IPS DF 4.7 (cell line): ENCODE data around the gene DLX2.

Experiments
- DNase-seq: peaks from one replicate; pipeline ENCODE4 v3.0.0-alpha.2; 2013; ENCODE audit warnings: low spot score; ENCODE audit errors: extremely low read depth

Gene DLX2

DNA sequence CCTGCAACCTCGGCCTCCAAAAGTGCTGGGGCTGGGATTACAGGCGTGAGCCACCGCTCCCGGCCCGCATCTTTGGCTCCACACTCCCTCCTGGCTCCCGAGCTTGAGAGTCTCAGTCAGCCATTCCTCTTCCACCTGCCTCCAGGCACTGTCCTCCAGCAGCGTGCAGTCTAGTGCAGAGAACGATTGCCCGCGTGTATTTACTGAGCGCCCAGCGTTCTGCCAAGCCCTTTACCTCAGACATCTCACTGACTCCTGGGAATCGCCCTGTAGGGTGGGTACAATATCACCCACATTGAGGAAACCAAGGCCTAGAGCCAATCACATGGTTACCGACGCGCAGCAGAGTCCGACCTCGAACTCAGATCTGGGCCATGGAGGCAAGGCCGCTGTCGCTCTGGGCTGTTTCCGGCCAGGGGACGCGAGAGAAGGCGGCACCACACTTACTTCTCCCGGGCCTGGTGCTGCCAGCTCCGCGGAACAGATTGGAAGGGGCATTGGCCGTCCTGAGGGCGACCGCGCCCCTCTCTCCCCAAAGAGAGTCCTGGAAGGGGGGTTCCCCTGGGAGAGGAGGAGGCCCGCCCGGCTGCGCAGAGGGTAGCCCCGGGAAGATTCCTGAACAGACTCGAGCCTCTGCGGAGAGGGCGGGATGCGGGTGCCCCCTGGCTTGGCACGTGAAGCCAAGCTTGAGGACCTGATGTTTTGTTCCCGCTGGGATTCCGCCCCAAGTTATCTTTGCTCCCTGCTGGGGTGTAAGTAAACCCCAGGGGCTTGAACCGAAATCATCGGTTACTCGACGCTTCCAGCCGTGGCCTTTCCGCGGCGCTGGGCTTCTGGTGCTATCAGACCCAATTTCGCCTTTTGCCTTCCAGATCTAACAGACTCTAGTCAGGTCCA lies 5.2 kb upstream of the DLX2 start:
- DNase-seq = no peak

DNA sequence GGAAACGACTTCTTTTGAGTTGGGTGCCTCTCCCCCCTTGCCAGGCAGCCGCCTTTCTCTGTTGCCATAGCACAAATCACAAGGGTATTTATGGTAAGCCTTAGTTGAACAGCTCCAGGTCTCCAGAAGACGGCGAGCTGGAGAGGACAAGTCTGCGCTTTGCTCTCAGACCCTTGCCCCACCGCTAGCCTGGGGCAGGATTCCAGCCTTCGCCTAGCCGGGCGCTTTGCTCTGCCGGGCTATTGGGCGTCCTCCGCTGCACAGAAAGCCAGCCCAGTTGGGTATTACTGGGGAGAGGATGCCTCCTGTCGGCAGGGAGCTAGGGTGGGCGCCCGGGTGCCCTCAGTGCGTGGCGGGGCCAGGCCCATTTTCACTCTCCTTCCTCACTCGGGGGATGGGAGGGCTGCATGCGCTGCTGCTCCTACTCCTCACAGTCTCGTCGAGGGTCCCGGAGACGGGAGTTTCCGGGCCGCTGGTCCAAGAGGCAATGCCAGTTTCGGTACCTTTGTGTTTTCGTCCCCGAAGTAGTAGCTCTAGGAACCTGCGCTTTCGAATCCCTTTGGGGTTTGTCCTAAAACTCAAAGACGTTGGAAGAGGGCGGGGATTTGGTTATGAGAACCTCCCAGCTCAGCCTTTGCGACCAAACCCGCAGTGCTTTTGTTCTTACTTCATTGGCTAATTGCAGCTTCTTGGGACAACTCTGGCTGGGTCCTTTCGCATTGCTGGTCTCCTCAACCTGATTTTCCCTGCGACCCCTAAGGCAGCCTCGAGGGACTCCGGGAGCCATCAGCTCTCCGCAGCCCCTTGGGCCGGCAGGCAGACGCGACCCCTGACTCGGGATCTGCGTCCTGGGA lies 3.6 kb upstream of the DLX2 start:
- no peak for DNase-seq

DNA sequence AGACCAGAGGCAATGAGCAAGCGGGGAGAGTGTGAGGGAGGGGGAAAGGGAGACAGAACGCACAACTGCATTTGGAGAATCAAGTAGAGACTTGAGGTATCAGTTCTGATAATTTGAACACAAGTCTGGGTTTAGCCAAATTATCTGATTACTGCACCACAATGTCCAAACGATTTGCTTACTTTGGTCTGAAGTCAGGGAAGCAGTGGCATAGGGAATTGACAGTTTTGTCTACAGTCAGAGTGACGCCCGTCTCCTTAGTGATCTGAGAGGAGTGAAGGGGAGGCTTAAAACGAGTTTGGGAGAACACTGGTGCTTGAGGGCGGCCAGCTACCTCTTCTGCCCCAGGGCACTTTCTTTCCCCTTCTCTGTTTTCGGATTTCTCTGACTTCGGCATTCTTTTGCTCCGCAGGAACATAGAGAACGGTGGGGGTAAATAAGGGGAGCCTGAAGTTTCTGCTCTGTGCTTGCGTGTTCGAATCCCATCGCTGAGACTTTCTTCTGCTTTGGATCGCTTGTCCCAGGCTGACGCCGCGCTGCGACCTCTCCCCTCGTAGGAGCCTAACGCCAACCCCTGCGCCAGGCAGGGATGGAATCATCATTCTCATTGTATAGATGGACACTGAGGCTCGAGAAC lies 2.9 kb upstream of the DLX2 start:
- DNase-seq = no peak

DNA sequence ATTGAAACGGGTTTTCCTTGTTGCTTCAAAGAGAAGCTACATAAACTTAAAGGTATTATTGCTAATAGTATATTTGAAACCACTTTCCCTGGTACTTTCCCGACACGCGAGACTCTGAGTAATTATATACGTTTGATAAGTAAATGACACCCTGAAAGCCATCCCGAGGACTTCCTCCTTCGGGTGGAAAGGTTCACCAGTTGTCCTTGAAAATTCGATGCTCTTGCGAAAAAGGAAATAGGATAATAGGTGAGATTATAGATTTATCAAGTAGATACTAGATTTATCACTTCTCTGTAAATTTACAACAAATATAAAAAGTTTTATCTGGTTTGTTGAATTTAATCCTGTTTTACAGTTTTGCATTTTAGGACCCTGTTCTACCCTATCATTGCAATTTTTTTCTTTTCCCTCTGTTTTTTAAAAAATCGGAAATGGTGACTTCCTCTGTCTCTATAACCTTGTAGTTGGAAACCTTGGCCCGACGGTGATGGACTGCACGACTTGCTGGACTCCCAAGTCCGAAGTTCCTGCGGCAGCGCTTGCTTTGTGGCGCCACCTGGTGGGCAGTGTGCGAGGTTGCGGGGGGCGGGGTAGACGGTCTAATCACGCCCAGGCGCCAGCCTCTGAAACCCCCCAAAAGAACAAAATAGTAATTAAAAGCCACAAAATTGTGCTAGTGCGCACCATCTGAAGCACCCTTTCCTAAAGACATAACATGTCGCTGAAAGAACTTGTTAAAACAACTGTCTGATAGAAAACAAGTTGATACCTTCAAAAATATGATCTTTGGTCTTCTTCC lies 972 bp upstream of the DLX2 start:
- DNase-seq = no peak

DNA sequence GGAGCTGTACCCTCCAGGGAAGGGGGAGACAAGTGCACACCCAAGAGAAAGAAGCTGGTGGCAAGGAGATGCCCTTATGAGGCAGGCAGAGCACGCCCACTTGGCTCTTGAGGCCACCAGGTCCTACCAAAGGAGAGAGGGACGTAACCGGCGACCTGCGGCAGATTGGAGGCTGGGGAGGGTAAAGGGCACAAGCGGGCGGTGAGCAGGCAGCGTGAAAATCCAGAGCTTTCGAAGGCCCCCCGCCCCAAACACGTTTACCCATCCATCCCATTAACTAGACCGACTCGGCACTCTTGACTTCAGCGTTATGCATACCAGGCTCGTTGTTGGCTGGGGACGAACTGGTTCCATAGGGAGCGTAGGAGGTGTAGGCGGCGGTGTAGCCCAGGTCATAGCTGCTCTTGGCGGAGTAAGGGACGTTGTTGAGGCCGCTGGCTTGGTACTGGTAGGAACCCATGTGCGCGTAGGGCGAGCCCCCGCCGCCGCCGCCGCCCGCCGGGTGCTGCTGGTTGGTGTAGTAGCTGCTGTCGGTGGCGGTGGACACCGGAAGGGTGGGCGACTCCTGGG lies 794 bp downstream of the DLX2 start:
- no peak for DNase-seq

DNA sequence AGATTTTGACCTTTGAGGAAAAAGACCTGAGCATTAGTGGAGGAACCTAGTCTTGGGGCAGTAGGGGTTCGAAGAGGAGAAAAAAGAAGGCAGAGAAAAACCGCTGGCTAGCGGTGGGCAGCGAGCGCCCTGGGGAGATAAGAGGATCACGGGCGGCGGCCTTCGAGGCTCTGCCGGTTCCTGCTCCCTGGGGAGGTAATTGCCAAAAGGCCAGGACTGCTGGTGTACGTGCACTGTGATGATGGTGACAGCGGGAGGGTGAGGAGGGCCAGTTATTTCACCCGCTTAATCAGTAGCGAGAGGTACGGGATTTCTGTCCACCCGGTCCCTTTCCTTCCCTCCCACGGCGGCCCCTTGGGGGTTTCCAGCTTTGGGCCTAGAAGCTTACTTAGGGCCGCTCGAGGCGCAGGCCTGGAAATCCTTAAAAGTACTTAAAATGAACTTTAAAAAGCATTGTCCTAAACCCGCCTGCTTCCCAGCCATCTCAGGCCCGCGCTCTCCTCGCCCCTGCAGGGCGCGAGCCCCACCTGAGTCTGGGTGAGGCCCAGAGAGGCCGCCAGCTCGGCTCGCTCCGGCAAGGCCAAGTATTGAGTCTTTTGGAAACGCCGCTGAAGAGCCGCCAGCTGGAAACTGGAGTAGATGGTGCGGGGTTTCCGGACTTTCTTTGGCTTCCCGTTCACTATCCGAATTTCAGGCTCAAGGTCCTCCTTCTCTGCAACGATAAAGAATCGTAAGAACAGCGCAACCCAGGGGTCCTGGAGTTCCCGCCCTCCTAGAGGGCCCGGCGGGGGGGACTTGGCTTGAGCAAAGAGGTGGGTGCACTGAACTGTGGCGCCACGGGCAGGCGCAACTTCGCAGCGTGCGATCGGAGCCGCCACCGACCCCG lies 1.5 kb downstream of the DLX2 start:
- no peak for DNase-seq

DNA sequence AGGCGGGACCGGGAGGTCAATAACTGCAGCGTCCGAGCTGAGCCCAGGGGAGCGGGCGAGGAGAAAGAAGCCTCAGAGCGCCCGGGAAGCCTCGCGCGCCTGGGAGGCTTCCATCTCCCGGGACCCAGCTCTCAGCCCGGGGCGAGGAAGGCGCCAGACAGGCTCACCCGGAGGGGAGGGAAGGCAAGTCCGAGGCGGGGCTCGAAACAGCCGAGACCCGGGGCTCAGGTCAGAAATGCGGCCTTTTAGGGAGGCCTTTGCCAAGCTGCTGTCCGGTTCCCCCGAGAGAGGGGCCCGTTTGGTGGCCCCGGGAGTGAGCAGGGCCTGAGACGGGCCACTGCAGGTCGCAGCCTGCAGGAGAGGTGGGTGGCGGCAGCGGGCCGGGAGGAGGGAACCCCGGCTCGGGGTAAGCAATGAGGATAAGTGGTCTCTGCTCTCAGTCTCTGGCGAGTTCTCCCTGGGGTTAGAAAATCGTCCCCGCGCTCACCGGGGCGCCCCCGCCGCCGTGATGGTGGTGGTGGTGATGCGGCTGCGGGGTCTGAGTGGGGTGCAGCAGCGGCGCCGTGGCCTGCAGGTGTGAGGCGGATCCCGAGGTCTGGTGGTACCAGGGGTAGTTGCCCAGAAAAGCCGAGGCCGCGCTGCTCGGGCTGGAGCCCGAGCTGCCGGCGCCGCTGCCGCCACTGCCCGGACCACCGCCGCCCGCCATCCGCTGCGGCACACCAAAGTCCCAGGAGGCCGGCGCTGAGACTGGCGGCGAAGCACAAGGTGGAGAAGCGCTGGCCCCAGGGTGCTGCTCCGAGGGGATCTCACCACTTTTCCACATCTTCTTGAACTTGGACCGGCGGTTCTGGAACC lies 2.4 kb downstream of the DLX2 start:
- DNase-seq = no peak

DNA sequence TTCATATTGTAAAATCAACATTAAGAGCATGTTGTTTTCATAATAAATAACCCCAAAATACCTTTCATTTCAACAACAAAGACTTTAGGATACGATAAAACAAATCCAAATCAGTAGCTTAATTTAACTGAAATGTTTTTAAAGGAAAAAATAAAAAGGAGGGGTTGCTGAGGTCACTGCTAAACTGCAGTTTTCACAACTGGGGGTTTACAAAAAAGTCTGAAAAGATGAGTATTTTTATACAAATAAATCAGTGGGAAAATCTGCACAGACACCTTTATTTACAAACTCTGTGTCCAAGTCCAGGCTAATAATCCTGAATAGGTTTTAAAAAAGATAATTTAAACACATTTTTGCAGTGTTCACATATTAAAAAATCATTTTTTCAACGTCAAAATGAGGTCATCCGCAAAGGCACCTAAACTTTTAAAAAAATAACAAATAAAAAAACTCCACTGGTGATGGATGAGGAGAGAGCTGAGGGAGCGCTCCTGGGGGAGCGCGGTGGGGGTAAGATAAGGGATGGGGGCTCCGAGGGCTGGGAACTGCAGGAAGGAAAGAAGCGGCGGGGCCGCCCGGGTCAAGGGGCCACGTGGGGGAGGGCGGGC lies 3.1 kb downstream of the DLX2 start:
- no peak for DNase-seq

DNA sequence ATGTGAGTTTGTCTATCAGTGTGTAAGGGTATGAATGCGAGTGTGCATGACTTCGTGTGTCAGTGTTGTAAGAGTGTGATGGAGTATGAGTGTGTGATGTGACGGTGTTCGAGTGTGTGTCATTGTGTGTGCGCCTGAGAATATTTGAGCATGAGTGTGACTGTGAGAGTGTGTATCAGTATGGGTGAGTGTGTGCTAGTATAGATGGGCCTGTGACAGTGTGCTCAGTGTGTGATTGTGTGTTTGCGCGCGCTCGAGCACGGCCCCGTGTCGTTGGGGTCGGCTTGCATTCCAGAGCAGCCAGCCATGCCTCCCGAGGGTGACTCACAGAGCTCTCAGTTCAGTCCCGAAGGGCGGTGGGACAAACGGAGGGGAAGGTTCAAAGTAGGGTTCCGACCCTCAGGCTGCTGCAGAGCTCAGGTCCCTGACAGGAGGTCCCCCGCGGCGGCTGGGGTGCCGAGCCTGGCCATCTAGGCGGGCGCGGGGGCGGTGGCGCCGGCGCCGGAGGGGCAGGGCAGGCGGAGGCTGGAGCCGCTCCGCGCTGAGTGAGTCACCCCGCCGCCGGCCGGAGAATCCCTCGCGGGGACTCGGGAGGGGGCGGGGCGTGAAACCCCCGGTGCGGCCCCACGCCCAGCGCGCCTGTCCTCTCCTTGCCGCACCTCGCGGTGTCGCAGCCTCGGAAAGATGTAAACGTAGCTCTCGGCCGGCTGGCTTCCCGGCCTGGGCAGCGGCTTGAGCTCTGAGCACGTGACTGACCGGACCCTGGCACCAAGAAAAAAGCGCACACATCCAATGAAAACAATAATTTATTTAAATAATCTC lies 3.8 kb downstream of the DLX2 start:
- no peak for DNase-seq

DNA sequence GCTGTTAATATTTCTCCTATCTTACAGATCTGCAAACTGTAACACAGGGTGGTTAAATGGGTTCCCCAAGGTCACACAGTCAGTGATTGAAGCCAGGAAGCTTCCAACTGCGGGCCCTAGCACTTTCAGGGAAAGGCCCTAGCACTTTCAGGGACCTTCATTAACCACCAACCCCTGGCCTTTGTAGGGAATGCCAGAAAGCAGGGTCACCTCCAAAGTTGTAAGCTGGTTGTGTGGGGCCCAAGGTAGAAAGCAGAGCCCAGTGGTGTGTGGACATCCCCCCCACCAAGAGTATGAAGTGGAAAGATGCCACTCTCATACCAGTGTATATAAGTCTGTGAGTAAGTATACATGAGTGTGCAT lies 4.4 kb downstream of the DLX2 start:
- no peak for DNase-seq

DNA sequence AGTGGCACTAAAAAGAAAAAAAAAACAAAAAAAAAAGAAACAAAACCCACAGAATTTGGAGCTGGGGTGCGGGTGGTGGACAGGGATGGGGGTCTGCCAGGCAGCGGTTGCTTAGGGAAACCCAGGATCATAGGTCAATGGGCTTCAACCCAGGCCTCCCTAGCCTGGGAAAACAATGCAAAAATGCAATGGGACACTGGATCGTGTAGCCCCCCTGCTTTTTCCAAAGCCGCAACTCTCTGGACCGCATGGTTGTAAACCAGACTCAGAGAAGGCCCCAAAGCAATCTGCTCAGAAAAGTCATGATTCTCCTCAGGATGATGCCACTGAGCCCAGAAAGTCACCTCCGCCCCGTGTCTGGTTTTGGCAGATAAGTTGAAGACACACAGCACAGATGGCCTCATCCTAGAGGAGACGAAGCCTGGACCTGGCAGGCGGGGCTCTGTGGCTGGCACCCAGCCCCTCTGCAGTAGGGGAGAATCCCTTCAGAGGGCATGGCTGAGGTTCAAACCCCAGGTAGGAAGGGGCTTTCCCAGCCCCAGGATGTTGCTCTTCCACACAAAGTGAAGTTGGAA lies 5.1 kb downstream of the DLX2 start:
- no peak for DNase-seq

DNA sequence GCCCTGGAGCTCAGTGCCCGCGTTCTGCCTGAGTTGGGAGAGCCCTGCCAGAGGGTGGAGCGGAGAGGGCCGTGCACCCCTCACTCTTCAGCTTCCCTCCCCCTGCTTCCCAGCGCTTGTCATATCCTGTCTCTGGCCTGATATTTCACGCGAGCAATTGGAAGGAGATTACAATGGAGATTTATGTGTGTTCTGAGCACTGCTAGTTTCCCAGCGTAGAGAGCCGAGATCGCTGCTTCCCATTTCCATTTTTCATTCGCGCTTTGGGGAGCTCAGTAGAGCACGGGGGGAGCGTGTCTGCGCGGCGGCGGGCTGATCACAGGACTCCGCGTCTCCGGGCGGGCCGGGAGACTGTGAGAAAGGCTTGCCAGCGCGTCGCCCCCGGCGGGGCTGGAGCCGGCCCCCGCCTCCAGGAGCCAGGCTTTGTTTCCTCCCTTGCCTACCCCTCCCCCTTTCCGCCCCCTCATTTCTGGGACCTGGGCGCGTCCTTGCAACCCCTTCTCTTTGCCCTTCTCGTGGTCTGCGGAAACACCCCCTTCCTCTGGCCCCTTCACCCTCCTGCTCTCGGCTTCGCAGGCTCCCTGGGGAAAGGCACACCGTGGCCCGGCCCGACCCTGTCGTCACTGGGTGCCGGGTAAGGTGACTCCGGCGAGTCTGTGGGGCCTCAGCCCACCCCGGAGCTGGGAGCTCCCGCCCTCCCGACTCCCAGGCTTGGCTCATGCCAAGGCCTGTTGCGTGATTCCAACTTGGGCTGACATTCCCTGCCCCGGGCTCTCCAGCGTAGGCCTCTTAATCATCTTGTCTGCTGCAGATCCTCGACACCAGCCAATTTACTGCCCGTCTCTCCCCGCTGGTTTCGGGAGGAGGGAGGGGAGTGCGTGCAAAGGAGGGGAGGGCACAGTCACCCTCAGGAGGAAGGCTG lies 5.8 kb downstream of the DLX2 start:
- DNase-seq = no peak

DNA sequence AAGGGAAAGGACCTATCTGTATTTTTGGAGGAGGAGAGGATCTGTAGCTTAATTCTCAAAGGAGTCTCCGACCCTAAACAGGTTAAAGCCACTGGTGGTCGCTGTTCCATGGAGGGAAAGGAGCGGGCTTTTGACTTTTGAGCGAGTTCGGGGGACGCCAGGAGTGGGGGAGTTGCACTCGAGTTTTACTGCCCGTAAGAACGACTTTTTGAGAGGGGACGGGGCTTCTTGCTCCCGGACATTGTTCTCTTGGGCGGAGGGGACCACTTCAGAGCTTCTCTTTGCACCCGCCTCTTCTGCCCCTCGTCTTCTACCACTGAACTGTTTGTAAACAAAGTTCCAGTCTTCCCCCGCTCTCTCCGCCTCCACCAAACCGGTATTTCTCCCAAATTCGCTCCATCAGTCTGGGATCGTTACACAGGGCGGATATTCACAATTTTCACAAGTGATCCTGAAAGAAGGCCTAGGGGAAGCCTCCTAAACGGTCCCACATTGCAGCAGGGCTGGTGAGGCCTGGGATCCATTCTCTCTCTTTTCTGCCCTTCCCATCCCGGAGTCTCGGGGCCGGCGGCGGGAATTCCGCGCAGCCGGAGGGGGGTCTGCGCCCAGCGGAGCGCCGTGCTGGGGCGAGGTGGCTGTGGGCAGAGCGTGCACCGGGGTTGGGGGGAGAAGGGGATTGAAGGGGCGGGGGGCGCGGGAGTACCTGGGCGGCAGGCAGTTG lies 6.6 kb downstream of the DLX2 start:
- DNase-seq = no peak

DNA sequence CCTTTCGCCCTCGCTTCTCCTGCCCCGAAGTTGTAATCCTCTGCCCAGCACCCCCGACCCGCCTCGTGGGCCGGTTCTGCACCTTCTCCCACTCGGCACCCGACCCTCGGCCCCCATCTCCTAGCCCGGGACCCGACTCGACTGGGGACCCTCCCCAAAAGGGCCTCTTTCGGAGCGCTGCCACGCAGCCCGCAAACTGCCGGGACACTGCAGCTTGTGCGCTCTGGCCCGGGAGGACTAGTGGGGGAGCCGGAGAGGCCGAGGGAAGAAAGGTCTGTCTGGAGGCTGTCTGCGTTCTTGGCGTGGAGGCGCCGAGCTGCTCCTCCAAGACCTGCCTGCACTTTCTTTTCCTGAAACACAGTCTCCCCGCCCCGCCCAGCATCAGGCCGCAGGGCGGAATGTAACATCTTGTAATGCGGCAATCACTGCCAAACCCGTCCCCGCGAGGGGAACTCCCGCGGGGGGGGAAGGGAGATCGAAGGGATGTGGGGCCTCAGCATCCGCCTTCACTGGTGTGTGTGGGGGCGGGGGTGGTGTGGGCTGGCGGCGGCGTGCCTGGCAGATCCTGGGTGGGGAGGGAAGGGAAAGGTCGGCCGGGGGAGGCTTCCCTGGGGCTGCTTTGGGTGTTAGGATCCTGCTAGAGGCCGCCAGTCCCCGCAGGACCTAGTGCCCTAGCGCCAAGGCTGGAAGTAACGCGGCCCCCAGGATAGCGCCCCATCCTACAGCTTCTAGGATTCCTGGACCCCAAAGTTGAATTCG lies 7.4 kb downstream of the DLX2 start:
- DNase-seq = no peak
